Cardiac fibroblast (primary cell): ENCODE results near the gene MPL.

ENCODE experiments used
- DNase-seq, 2 donors: peaks; one replicate each; pipeline versions ENCODE4 v3.0.0 to v3.0.0-alpha.2; 2010; ENCODE audit warnings: low read depth in 2 of 2
- H3K4me3 ChIP-seq, 2 donors: replicated peaks in 1 of 2; 1 replicate in 1 of 2; 2 replicates in 1 of 2; pipeline ENCODE4 v1.5.1; 2011; ENCODE audit warnings: low read depth in 2 of 2, low read length in 2 of 2, mild to moderate bottlenecking in 2 of 2, moderate library complexity in 1 of 2
- TF ChIP-seq, protein P1 (sequence below): IDR thresholded peaks from one replicate; pipeline ENCODE4 v1.5.1; 2011; ENCODE audit warnings: low read depth, mild to moderate bottlenecking, low read length, inconsistent platforms

MPL gene

DNA sequence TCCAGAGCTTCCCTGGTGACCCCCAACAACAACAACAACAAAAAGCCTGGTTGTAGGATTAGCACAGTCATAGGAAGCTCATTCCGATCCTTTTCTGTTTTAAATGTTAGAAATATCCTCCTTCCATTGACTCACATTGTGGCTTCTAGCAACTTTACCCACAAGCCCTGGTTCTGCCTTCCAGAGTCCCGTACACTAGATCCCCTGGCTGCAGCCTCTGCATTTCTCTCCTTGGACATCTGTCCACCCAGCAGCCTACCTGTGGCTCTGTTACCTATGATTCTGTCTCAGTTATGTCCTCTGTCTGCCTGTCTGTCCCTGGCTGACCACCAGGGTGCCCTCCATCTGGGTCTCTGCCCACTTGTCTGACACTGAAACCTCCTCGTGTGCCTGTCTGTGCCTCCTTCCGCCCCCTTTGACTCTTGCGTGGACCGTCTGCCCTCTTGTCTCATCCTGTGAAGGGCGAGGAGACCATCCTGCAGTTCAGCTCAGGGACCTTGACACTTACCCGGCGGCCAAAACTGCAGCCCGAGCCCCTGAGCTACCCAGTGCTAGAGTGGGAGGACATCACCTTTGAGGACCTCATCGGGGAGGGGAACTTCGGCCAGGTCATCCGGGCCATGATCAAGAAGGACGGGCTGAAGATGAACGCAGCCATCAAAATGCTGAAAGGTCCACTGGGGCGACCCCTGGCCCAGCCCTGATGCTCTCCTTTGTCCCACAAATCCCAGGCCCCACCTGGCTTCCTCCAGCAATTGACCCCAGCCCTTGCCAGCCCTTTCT is 20.7 kb upstream of the MPL start:
- TF ChIP-seq, protein P1, sequence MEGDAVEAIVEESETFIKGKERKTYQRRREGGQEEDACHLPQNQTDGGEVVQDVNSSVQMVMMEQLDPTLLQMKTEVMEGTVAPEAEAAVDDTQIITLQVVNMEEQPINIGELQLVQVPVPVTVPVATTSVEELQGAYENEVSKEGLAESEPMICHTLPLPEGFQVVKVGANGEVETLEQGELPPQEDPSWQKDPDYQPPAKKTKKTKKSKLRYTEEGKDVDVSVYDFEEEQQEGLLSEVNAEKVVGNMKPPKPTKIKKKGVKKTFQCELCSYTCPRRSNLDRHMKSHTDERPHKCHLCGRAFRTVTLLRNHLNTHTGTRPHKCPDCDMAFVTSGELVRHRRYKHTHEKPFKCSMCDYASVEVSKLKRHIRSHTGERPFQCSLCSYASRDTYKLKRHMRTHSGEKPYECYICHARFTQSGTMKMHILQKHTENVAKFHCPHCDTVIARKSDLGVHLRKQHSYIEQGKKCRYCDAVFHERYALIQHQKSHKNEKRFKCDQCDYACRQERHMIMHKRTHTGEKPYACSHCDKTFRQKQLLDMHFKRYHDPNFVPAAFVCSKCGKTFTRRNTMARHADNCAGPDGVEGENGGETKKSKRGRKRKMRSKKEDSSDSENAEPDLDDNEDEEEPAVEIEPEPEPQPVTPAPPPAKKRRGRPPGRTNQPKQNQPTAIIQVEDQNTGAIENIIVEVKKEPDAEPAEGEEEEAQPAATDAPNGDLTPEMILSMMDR, result peak; percentile 27
- DNase-seq, result no peak
- no peak overlapping the region for H3K4me3 ChIP-seq

DNA sequence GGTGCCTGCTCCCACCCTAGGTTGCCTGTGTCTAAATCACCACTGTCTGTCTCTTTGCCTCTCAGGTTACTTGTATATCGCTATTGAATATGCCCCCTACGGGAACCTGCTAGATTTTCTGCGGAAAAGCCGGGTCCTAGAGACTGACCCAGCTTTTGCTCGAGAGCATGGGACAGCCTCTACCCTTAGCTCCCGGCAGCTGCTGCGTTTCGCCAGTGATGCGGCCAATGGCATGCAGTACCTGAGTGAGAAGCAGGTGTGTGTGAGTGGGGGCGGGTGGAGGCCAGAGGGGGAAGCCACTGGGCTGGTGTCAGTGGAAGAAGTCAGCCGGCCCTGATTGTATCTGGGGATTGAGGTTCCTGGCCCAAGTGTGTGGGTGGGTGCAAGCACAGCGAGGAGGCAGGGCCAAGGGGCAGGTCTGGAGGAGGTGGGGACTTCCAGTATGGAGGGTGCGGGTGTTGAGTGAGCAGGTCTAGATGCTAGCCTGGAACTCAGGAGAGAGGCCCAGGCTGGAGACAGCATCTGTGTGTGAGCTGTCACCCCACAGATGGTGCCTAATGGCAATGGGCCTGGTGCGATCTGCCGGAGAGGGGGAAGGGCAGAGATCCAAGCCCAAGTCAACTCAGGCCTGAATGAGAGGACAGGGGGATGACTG is 19.7 kb upstream of the MPL start:
- TF ChIP-seq, protein P1, result no peak
- H3K4me3 ChIP-seq, result no peak overlapping the region
- no peak for DNase-seq

DNA sequence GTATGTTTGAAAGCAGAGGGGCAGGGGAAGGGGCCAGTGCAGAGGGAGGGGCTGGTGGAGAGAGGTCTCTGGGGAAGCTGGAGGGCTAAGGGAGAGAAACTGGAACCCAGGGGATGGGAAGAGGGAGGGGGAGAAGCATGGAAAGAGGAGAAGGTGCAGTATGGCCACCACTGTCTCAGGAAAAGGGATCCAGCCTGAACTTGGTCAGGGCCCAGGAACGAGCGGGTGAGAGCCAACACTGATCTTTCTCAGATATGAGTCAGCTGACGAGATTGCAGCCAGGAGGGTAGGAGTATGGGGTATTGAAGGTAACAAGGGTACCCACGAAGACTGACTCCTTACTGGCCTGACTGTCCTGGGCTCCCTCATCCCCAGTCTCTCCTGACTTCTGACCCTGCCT is 18.8 kb upstream of the MPL start:
- TF ChIP-seq, protein P1, result no peak
- no peak overlapping the region for H3K4me3 ChIP-seq
- no peak for DNase-seq

DNA sequence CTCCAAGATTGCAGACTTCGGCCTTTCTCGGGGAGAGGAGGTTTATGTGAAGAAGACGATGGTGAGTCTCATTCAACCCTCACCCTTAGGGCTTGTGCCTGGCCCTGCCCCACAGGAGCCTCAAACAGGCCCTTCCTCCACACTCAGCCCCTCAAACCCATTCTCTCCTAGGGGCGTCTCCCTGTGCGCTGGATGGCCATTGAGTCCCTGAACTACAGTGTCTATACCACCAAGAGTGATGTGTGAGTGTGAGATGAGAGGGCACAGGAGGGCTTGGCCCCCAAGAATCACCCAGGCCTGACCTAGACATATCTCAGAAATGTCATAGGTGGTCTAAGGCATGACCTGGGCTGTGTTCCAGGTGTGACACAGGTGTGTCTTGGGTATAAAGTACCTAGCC is 18.3 kb upstream of the MPL start:
- no peak overlapping the region for H3K4me3 ChIP-seq
- no peak for DNase-seq
- TF ChIP-seq, protein P1, result no peak

DNA sequence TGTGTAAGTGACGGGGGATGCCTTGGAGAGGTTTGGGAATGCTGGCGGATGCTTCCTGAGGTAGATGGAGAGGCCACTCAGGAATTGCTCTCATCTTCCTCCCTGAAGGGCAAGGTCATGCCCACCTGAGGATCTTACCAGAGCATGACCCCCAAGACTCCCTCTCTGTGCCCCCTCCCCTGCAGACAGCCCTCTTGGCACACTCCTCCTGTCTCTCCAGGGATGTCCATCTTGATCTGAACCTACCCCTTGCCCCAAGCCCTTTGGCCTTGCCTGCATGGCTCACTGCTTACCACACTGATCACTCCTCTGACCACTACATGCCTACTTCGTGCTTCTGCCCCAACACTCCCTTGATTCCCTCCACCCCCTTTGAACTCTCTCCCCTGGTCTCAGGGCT is 17.9 kb upstream of the MPL start:
- TF ChIP-seq, protein P1, result no peak
- DNase-seq, result no peak
- H3K4me3 ChIP-seq, result no peak overlapping the region

DNA sequence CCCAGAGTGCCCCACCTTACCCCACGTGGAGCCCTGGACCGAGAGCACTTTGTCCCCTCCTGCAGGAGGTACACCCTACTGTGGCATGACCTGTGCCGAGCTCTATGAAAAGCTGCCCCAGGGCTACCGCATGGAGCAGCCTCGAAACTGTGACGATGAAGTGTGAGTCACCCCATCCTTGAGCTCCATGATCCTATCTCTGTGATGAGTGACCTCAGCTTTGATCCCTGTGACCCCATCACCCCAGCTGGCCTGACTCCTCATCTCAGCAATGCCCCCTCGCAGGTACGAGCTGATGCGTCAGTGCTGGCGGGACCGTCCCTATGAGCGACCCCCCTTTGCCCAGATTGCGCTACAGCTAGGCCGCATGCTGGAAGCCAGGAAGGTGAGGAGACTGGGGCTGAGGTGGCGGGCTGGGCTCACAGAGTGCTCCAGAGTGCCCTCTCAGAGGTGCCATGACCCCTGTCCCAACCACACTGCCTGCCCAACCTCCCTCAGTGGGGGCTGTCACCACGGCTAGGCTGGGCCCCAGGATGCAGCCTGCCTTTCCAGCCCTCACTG is 16.2 kb upstream of the MPL start:
- H3K4me3 ChIP-seq, result no peak overlapping the region
- TF ChIP-seq, protein P1, result no peak
- no peak for DNase-seq
